Muscle of back (tissue), 11 donors: Measurements from ENCODE around the gene UCP3. TPM values are rescaled to one million over a fixed set of nuclear protein-coding genes. Genes with fewer than 3 reads are reported as not detected.

Experiments used
- DNase-seq, 3 donors: peaks; one replicate each; pipeline versions ENCODE4 v3.0.0 to v3.0.0-alpha.2; 2013
- polyA plus RNA-seq, 10 donors: library from polyadenylated mRNA; unstranded; fragments of 120-200 nt; gene quantifications; one replicate each; pipeline ENCODE4 v1.2.1, GENCODE V29; 2013; ENCODE audit not compliant: insufficient read length in 10 of 10

UCP3 gene
- polyA plus RNA-seq, 10 donors: 1.5 to 6.8 (median 2.6) TPM

- DNase-seq: no peak
Measured at GRCh38 chr11:73956876-73957653, 51.8 kb downstream of the UCP3 start.

GRCh38 chr11:73951797-73952196 is 57.1 kb downstream of the UCP3 start:
- DNase-seq: no peak

- DNase-seq: peak in 1 of 3 donors; percentile 36
Measured at GRCh38 chr11:73950869-73951710, 57.8 kb downstream of the UCP3 start, which contains the start of gene DNAJB13. Gene DNAJB13, plus strand, starts transcription at chr11:73951026. Its CDS starts 44 bp downstream, at chr11:73951070.

Other genes with a start within 250 kb of the UCP3 start
- gene RAB6A, start 248.0 kb downstream of the UCP3 start, polyA plus RNA-seq: 100 to 1,000 TPM in 4 of 10 donors, 10 to 100 TPM in 6; 90.4 to 120 (median 96.9) TPM
- 10 to 100 TPM; 31.1 to 46.1 (median 41.4) TPM for gene MRPL48, start 221.2 kb downstream of the UCP3 start, polyA plus RNA-seq
- gene COA4, start 132.2 kb downstream of the UCP3 start, polyA plus RNA-seq: 10 to 100 TPM; 66.5 to 79.2 (median 71.1) TPM
- gene PAAF1, start 132.1 kb downstream of the UCP3 start, polyA plus RNA-seq: 10 to 100 TPM; 20.8 to 51.7 (median 35.4) TPM
- under 1 TPM in 9 of 10 donors, not detected in 1; 0.15 to 0.95 (median 0.29) TPM for gene DNAJB13, start 58.1 kb downstream of the UCP3 start, polyA plus RNA-seq
- gene UCP2, start 26.2 kb downstream of the UCP3 start, polyA plus RNA-seq: 100 to 1,000 TPM; 117 to 201 (median 142) TPM
- 10 to 100 TPM; 14.7 to 25.4 (median 19.3) TPM for gene C2CD3, start 161.9 kb upstream of the UCP3 start, polyA plus RNA-seq
- gene PPME1, start 162.2 kb upstream of the UCP3 start, polyA plus RNA-seq: 10 to 100 TPM; 35.1 to 54.7 (median 39.1) TPM